ENCODE results near the gene ACTR5.

DNA sequence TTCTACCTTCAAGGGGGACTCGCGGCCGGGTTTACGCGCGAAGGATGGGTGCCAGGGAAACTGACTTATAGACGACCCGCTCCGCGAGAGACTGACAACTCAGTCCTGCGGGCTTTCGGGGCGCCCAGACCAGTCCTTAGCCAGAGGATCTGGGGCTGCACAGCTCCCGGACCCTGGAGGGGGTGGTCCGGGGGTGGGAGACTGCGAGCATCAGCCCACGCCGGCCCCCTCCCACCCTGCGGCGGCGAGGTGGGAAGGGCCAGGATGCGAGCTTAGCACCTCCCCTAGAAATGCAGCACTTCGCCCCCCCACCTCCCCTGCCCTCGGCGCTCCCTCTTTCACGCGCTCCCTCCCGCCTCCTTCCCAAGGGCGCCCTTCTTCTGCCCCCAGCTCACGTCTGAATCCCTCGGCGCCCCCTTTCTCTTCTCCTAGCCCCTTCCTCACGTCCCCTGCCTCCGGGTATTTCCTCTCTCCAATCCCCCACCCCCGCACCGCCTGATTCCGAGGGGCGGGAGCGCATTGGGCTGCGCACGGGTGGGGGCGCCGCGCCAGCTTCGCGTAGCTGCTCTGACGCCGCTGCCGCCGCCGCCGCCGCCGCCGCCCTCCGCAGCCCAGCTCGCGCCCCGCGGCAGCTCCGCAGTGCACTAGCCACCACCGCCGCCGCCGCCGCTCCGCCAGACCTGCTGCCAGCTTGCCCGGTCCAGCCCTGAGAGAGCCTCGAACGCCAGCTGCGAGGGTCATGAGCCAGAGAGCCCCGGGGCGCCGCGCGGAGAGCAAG lies 24.2 kb upstream of the ACTR5 start, which contains the start of gene SLC32A1:
- TF ChIP-seq CTCF (IDR thresholded peaks at IDR 0.05 in 2 of 3, conservative IDR thresholded peaks at IDR 0.05 in 1 of 3; ENCODE audit: borderline replicate concordance in 1 of 3, insufficient read depth in 1 of 3, low read depth in 2 of 3, low read length in 2 of 3): no peak
- TF ChIP-seq SIN3A (IDR thresholded peaks at IDR 0.05; ENCODE audit: low read depth): no peak
- TF ChIP-seq YY1 (IDR thresholded peaks at IDR 0.05; ENCODE audit: extremely low read depth, insufficient replicate concordance, low read depth, low read length): no peak

Measured in HCT116 (cell line).